ENCODE measurements around the gene BCKDHA.

DNA sequence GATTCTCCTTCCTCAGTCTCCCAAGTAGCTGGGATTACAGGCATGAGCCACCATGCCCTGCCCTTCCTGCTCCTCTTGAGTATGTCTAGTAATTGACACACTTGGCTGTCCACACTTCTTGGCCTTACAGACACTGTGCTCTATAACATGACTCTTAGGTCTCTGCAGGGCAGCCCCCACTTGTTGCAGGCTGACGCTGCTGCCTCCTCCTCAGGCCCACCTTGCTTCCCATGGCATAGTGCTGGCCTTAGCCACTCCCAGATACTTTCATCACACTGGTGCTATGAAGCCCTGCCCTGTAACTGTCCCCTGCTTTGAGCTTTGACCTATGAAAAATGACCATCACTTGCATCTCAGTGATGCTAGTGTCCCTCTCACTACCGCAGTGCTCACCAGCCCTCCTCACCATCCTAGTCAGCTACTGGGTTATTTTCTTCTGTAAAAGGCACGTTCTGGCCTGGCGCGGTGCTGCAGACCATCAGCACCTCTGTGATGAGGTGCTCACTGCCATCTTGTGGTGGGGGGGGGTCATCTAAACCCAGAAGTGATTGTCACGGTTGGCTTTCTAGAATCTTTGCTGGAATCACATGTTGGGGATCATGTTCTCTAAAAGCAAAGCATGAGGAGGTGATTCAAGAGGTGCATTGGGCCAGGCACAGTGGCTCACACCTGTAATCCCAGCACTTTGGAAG lies 55.1 kb downstream of the BCKDHA start:
- TF ChIP-seq CBX3 (IDR thresholded peaks at IDR 0.05; ENCODE audit: low read depth) (no peak), RAD21 (IDR thresholded peaks at IDR 0.05; ENCODE audit: low read depth) (no peak), ZFX (IDR thresholded peaks at IDR 0.05) (no peak), SIN3A (IDR thresholded peaks at IDR 0.05; ENCODE audit: low read depth) (no peak), EGR1 (IDR thresholded peaks at IDR 0.05; ENCODE audit: low read depth) (no peak), CEBPB (IDR thresholded peaks at IDR 0.05; ENCODE audit: low read depth) (no peak), ZNF274 (IDR thresholded peaks at IDR 0.05; ENCODE audit: low read depth, low read length) (no peak), POLR2A (IDR thresholded peaks at IDR 0.05; ENCODE audit: borderline replicate concordance, extremely low read depth, insufficient read depth, insufficient read length) (no peak), POLR2AphosphoS5 (IDR thresholded peaks at IDR 0.05; ENCODE audit: low read depth, low read length) (no peak), SRF (IDR thresholded peaks at IDR 0.05; ENCODE audit: low read depth) (no peak)
- TF ChIP-seq, protein P1, sequence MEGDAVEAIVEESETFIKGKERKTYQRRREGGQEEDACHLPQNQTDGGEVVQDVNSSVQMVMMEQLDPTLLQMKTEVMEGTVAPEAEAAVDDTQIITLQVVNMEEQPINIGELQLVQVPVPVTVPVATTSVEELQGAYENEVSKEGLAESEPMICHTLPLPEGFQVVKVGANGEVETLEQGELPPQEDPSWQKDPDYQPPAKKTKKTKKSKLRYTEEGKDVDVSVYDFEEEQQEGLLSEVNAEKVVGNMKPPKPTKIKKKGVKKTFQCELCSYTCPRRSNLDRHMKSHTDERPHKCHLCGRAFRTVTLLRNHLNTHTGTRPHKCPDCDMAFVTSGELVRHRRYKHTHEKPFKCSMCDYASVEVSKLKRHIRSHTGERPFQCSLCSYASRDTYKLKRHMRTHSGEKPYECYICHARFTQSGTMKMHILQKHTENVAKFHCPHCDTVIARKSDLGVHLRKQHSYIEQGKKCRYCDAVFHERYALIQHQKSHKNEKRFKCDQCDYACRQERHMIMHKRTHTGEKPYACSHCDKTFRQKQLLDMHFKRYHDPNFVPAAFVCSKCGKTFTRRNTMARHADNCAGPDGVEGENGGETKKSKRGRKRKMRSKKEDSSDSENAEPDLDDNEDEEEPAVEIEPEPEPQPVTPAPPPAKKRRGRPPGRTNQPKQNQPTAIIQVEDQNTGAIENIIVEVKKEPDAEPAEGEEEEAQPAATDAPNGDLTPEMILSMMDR (IDR thresholded peaks at IDR 0.05 in 2 of 3, conservative IDR thresholded peaks at IDR 0.05 in 1 of 3; ENCODE audit: borderline replicate concordance in 1 of 3, insufficient read depth in 1 of 3, low read depth in 2 of 3, low read length in 2 of 3): no peak
- TF ChIP-seq, protein P2, sequence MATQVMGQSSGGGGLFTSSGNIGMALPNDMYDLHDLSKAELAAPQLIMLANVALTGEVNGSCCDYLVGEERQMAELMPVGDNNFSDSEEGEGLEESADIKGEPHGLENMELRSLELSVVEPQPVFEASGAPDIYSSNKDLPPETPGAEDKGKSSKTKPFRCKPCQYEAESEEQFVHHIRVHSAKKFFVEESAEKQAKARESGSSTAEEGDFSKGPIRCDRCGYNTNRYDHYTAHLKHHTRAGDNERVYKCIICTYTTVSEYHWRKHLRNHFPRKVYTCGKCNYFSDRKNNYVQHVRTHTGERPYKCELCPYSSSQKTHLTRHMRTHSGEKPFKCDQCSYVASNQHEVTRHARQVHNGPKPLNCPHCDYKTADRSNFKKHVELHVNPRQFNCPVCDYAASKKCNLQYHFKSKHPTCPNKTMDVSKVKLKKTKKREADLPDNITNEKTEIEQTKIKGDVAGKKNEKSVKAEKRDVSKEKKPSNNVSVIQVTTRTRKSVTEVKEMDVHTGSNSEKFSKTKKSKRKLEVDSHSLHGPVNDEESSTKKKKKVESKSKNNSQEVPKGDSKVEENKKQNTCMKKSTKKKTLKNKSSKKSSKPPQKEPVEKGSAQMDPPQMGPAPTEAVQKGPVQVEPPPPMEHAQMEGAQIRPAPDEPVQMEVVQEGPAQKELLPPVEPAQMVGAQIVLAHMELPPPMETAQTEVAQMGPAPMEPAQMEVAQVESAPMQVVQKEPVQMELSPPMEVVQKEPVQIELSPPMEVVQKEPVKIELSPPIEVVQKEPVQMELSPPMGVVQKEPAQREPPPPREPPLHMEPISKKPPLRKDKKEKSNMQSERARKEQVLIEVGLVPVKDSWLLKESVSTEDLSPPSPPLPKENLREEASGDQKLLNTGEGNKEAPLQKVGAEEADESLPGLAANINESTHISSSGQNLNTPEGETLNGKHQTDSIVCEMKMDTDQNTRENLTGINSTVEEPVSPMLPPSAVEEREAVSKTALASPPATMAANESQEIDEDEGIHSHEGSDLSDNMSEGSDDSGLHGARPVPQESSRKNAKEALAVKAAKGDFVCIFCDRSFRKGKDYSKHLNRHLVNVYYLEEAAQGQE (IDR thresholded peaks at IDR 0.05; ENCODE audit: low read depth): no peak

Data from HCT116 (cell line).